NCI-H510A (cell line): ENCODE measurements around the gene SLC26A9.

Experiments used
- DNase-seq: peaks from one replicate; lab custom pipeline; 2025; lab: John Stamatoyannopoulos, UW

The SLC26A9 gene

GRCh38 chr1:205973377-205974232, 30.3 kb upstream of the SLC26A9 start:
- DNase-seq: no peak

- DNase-seq: no peak
These were observed 29.4 kb upstream of the SLC26A9 start for GRCh38 chr1:205972491-205973168.

DNA sequence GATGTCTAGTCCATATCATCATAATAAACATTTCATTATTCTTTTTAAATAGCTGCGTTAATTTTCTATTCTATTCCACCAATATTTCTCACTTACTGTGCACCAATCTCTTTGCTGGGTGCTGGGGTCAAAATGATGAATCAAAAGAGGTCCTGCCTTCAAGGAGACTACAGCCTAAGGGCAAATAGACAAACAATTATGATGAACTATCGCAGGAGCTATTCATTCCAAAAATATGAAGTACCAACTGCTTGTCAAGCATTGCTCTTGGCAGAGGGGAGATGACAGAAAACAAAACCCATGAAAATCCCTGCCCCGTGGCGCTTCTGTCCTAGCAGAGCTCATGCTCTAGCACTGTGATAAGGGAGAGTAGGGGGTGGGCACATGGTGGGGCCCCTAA, 28.8 kb upstream of the SLC26A9 start:
- DNase-seq: no peak

- DNase-seq: no peak
These were observed 27.8 kb upstream of the SLC26A9 start for GRCh38 chr1:205971082-205971481.

GRCh38 chr1:205970486-205970885, 27.2 kb upstream of the SLC26A9 start:
- no peak for DNase-seq

DNA sequence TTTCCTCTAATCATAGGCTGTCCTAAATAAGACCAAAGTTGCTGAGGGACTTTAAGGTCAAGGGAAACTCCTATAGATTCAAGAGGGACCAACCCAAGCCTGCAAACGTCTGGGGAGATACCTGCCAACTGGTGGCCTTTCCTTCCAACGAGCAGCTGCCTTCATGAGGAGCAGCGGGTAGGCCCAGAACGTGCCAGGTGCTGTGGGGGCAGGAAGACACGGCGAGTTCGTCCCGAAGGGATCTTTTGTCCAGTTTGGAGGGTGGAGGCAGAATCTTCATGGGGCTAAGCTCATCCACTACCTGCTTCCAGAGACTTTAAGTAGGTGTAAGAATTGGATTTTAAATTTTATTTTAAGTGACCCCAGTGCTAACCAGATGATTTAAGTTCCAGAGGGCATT, 26.0 kb upstream of the SLC26A9 start:
- no peak for DNase-seq

DNA sequence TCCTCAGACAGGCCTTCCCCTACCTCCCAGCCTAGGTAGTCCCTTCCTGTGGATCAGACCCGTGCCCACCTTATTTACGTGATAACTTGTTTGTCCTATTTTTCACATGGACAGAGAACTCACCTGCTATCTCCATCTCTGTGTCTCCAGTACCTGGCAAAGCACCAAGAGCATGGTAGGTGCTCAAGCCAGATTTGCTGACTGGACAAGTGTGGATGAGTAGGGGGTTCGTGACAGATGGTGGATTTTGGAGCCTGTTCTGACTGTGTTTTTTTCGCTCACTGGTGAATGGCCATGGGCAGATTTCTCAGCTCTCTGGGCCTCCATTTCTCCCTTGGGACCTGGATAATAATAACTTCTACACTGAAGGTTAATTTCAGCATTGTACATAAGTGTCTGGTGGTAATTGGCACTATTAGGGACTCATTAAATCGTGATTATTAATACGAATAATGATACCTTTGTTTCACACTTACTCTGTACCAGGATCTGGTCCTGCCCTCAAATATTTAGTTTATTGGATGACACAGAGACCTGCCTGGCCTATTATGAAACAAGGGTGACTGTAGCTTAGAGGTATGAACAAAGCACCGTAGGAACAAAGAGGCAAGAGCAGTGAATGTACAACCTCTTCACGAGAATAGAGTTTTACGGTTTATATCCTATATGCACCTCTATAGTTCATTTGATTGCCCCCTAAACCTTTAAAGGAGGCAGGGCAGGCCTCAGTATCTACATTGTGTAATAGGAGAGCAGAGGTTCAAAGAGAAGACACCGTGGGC, 24.5 kb upstream of the SLC26A9 start:
- no peak for DNase-seq

DNA sequence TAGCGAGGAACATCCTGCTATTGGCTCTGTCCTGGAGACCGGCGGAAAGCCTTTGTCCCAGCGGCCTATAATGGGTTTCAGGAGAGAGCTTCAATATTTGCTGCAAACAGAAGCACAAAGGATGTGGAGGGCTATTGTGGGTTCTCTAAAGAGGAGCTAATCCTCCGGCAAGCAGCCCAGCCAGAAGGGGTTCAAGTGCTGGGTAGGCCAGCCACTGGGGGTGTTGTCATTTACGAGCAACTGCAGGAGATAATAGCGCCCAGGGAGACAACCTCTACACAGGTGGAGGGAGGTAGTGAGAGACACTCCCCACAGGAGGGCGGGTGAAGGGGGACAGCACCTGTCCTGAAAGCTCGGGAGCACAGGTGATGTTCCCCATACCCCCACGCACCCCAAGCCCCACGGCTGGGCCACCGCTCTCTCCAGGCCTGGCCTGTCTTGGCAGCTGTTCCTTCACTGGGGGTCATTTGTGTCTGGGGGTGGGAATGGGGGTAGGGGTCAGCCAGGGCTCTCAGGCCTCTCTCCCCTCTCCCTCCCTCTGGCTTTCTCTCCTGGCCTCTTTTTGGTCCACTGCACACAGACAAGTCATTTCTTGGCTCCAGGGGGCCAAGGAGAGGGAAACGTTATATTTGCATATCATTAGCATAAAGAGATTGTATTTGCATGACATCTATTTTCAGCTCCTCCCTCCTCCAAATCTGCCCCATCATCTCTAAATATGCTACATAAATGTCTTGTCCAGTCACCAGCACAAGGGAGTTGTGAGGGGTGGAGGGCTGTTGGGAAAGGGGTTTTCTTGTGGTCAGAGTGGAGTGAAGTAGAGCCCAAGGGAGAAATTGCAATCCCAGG, 22.0 kb upstream of the SLC26A9 start:
- peak; percentile 95 for DNase-seq

DNA sequence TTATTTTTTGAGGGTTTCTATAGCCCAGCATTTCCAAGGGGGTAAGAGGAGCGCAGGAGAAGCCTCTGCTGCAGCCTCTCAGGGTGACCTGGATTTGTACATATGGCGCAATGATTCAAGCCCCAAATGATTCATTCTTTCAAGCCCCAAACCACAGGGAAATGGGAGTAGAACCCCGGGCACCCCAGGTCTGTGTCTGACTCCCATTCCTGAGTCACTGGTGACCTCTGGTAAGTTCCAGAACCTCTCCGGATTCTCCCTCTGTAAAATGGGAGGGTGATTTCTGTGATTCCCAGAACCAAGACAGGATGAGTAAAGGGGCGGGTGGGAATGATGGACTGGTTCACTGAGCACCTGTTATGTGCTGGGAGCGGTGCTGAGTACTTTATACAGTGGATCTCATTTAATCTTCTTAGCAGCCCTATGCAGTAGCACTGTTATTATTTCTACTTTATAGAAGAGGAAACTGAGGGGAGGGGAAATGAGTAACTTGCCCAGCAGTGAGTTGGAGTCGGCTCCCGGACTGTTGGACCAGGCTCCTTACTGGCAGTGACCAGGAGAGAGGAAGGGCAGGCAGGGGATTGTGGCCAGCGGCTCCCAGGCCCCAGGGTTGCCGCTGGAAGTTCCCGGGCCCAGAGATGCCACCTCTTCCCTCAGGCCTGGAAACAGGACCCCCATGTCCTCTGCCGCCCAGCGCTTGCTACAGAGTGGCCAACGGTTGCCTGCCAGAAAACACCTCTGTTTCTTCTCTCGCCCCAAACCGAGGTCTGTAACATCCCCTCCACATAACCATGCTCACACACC, 20.3 kb upstream of the SLC26A9 start:
- DNase-seq: no peak

DNA sequence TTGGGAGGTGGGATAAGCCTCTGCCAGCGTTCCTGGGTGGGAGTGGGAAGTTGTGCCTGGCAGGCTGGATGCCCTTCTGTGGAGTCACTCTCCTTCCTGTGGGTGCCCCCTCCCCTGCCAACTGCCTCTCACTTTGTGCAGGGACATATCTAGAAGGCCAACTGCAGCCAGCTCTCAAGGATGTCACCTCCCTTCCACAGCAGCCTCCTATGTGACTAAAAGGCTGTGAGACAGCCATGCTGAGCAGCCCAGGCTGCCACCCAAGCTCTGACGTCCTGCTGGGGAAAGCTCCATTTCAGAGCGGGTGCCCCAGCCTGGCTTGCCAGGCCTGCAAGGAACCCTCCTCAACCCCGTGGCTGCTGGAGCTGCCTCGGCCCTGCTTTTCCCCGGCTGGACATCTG, 19.6 kb upstream of the SLC26A9 start:
- DNase-seq: no peak

- DNase-seq: peak; percentile 28
These were observed 18.9 kb upstream of the SLC26A9 start for GRCh38 chr1:205961991-205962820.

GRCh38 chr1:205961405-205961804, 18.1 kb upstream of the SLC26A9 start:
- no peak for DNase-seq

DNA sequence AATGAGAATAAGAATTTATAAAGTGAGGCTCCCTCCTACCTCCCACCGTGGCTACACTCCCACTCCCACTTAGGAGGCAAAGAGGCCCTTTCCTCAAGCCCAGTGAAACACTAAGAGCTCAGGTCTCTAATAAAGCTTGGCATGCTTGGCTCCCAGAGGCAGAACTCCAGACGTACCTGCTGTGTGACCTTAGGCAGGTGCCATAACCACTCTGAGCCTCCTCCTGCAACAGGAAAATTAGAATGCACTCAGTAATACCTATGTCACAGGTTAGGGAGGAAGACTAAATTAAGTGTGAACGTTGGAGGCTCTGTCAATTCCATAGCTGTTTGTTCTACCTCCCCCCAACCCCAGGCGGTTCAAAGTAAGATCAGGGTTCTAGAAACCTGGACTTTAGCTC, 16.5 kb upstream of the SLC26A9 start:
- DNase-seq: no peak

DNA sequence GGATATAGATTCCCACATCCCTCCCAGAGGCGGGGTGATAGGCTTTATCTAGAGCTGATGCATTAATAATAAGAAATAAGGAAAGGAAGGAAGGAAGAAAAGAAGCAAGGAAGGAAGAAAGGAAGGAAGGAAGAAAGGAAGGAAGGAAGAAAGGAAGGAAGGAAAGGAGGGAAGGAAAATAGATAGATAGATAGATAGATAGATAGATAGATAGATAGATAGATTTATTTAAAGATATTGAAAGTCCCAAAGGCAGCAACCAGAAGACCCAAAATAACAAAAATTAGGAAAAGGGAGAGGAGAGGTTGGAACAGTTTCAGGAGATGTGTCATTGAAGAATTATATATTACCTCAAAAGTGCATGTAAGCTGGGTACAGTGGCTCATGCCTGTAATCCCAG, 12.2 kb upstream of the SLC26A9 start:
- DNase-seq: no peak

GRCh38 chr1:205954819-205955404, 11.7 kb upstream of the SLC26A9 start:
- peak; percentile 57 for DNase-seq

DNA sequence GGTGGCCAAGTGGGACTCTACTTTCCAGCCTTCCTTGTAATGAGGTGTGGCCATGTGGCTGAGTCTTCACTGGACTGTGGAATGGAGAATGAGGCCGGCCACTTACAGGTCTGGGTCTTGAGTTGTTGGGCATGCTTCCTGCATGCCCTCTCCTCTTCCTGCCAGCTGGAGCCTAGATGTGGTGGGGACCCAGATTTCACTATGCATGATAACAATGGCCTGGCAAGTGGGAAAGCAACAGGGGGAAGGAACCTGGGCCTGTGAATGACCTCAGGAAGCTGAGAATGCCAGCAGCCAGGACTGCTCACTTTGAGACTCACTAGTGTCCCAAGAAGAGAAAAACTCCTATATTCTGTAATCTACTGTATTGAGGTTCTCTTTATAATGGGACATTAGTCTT, 8.5 kb upstream of the SLC26A9 start:
- no peak for DNase-seq

GRCh38 chr1:205950826-205951549, 7.7 kb upstream of the SLC26A9 start:
- no peak for DNase-seq

DNA sequence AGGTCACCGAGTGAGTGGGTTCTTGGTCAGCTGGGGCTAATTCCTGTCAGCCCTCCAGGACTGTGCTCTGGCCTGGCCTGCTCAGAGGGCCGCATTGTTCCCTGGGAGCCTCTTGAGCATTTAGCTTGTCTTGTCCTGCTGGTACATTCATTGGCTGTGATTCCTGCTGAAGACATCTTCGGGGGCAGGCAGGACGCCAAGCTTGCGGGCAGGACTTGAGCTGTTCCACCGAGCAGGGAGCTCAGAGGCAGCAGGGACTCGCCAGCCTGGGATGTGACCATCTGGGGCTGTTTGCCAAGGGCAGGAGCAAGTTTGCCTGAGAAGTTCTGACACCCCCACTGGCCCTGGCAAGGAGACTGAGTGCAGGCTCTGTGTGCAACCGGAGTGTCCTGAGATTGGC, 7.0 kb upstream of the SLC26A9 start:
- DNase-seq: no peak

DNA sequence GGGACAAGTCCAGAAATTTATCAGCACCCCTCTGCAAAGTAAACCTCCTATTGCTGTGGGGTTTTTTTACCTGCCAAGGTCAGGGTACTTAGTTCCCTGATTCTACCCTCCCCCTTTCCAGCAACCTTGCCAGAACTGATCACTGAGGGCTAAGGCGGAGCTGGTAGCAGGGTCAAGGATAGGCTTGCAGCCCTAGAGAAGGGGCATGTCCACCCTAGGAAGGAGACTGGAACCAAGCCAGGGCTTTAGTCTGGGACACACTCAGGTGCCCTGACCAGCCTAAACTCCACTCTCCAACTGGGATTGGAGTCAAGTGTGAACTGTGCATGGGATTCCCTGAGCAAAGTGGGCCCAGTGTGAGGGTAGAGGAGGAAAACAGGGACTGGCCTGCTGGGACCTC, 6.5 kb upstream of the SLC26A9 start:
- DNase-seq: no peak
